PC-3 (cell line): ENCODE measurements around the gene GIN1. TPM values are rescaled to one million over a fixed set of nuclear protein-coding genes. Genes with fewer than 3 reads are reported as not detected.
"Not testable (repeated sequence)": the region's sequence is repeated elsewhere in the genome, so short reads cannot be mapped to it uniquely, and the experiment has no call there.

Source experiments
- ATAC-seq: fragments of 200-7000 bp; cut with Tn5 transposase; 2 replicates; pipeline ENCODE4 v1.9.1; 2020; ENCODE audit warnings: mild to moderate bottlenecking, moderate library complexity
- BruUV-seq: library from RNA; stranded (reverse); fragments of 400-500 nt; replicated peaks from 2 replicates; lab custom pipeline; 2021; lab: Mats Ljungman, UMichigan
- CTCF ChIA-PET: fragments of 300-600 bp; sonication (Branson Sonifier 250); formaldehyde crosslinking; loops from one replicate; lab custom pipeline; 2022; ENCODE audit warnings: antibody characterized with exemption; lab: Charles Lee
- POLR2A ChIA-PET: fragments of 300-600 bp; sonication (Branson Sonifier 250); formaldehyde crosslinking; loops from one replicate; lab custom pipeline; 2022; ENCODE audit warnings: antibody characterized with exemption; ENCODE audit not compliant: unreplicated experiment; lab: Charles Lee
- DNase-seq: peaks from one replicate; pipeline ENCODE4 v3.0.0-alpha.2; 2015
- H2AFZ ChIP-seq: fragments of 300-600 bp; sonication (generic); 2 replicates; pipeline ENCODE4 v1.6.0; 2016; ENCODE audit warnings: antibody characterized with exemption, low read length
- H3F3A ChIP-seq: fragments of 300-600 bp; sonication (generic); one replicate; pipeline ENCODE4 v1.6.0; 2017; ENCODE audit warnings: antibody characterized with exemption, low read length, control low read depth, mild to moderate bottlenecking; ENCODE audit not compliant: unreplicated experiment
- H3K27ac ChIP-seq: fragments of 300-600 bp; sonication (generic); 2 replicates; pipeline ENCODE4 v1.5.1; 2016; ENCODE audit warnings: mild to moderate bottlenecking, low read length
- H3K27me3 ChIP-seq: fragments of 300-600 bp; sonication (generic); 2 replicates; pipeline ENCODE4 v1.6.1; 2016; ENCODE audit warnings: low read length, mixed read lengths
- H3K36me3 ChIP-seq: fragments of 300-600 bp; sonication (generic); 2 replicates; pipeline ENCODE4 v1.6.1; 2016; ENCODE audit warnings: low read depth, mixed run types, low read length, mixed read lengths
- H3K4me1 ChIP-seq: fragments of 300-600 bp; sonication (generic); 2 replicates; pipeline ENCODE4 v1.5.1; 2016; ENCODE audit warnings: low read length; ENCODE audit not compliant: insufficient read depth
- H3K4me2 ChIP-seq: fragments of 300-600 bp; sonication (generic); 2 replicates; pipeline ENCODE4 v1.6.0; 2016; ENCODE audit warnings: low read length
- H3K4me3 ChIP-seq: fragments of 300-600 bp; sonication (generic); 2 replicates; pipeline ENCODE4 v1.5.1; 2016; ENCODE audit warnings: mild to moderate bottlenecking, low read length, mixed read lengths
- H3K79me2 ChIP-seq: fragments of 300-600 bp; sonication (generic); 2 replicates; pipeline ENCODE4 v1.6.1; 2017; ENCODE audit warnings: low read length, mixed read lengths
- H3K9ac ChIP-seq: fragments of 300-600 bp; sonication (generic); 2 replicates; pipeline ENCODE4 v1.6.0; 2016; ENCODE audit warnings: mild to moderate bottlenecking, low read length
- H3K9me2 ChIP-seq: fragments of 300-600 bp; sonication (generic); replicated peaks from 2 replicates; pipeline ENCODE4 v1.6.1; 2016; ENCODE audit warnings: mixed run types, low read length, mixed read lengths
- H3K9me3 ChIP-seq: fragments of 300-600 bp; sonication (generic); 2 replicates; pipeline ENCODE4 v1.6.1; 2016; ENCODE audit warnings: low read length, mixed read lengths
- H4K20me1 ChIP-seq: fragments of 300-600 bp; sonication (generic); 2 replicates; pipeline ENCODE4 v1.6.1; 2016; ENCODE audit warnings: low read length, mixed read lengths
- EZH2 ChIP-seq: fragments of 300-600 bp; sonication (generic); IDR thresholded peaks from one replicate; pipeline ENCODE4 v1.6.1; 2017; ENCODE audit warnings: antibody characterized with exemption, mild to moderate bottlenecking, low read length; ENCODE audit not compliant: unreplicated experiment
- EZH2phosphoT487 ChIP-seq: fragments of 300-600 bp; sonication (generic); IDR thresholded peaks from 2 replicates; pipeline ENCODE4 v1.6.1; 2018; ENCODE audit warnings: mild to moderate bottlenecking, antibody characterized with exemption, low read length, borderline replicate concordance
- intact Hi-C: fragments of 100-400 bp; cut with micrococcal nuclease; formaldehyde crosslinking; loops from 2 replicates; pipeline ENCODE4 v1.9.0; 2023
- total RNA-seq: library from RNA; depleted of rRNA; stranded (reverse); fragments of >200 nt; gene quantifications from 2 replicates; pipeline ENCODE4 v1.2.3, GENCODE V29; 2014
- TF ChIP-seq, protein P1 (sequence below): fragments of 300-600 bp; sonication (generic); conservative IDR thresholded peaks from 2 replicates; pipeline ENCODE4 v1.5.1; 2017; ENCODE audit warnings: antibody characterized with exemption, low read depth, mild to moderate bottlenecking, low read length

Gene GIN1
- total RNA-seq, 1 experiment from 2014 or later = 6.2 TPM

DNA sequence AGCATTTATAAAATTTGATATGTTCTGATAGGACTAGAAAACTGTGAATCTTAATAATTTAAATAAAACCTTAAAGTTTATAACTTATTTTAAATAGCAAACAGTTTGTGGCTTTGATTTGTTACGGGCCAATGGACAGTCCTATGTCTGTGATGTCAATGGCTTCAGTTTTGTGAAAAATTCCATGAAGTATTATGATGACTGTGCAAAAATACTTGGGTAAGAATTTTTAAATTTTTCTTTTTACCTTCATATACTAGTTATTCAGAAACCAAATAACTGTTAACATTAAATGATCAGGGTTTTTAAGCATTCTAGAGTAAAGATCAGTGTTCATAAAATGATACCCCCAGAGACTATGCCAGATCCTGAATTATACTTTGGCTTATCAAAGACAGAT lies 31.2 kb upstream of the GIN1 start:
- Histone ChIP-seq H3K4me2 (no peak overlapping the region), H3K9me3 (no peaks in the 10 kb centered on the region), H3F3A (no peaks in the 10 kb centered on the region), H3K4me1 (no peaks in the 10 kb centered on the region), H3K9ac (no peak overlapping the region), H2AFZ (no peak overlapping the region), H3K9me2 (no peaks in the 10 kb centered on the region), H3K27me3 (no peaks in the 10 kb centered on the region), H3K4me3 (no peak overlapping the region), H3K36me3 (peaks cover 30% of the 10 kb centered on the region), H3K79me2 (no peaks in the 10 kb centered on the region), H3K27ac (no peak overlapping the region), H4K20me1 (no peaks in the 10 kb centered on the region)
- ChIA-PET CTCF (no interaction called here), POLR2A (no interaction called here)
- no peak for DNase-seq
- no peak for TF ChIP-seq EZH2
- TF ChIP-seq, protein P1, sequence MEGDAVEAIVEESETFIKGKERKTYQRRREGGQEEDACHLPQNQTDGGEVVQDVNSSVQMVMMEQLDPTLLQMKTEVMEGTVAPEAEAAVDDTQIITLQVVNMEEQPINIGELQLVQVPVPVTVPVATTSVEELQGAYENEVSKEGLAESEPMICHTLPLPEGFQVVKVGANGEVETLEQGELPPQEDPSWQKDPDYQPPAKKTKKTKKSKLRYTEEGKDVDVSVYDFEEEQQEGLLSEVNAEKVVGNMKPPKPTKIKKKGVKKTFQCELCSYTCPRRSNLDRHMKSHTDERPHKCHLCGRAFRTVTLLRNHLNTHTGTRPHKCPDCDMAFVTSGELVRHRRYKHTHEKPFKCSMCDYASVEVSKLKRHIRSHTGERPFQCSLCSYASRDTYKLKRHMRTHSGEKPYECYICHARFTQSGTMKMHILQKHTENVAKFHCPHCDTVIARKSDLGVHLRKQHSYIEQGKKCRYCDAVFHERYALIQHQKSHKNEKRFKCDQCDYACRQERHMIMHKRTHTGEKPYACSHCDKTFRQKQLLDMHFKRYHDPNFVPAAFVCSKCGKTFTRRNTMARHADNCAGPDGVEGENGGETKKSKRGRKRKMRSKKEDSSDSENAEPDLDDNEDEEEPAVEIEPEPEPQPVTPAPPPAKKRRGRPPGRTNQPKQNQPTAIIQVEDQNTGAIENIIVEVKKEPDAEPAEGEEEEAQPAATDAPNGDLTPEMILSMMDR = no peak
- no peak for TF ChIP-seq EZH2phosphoT487
- no peak for ATAC-seq
- intact Hi-C loops = no loop called here
- BruUV-seq = no TSS peak

GRCh38 chr5:103148213-103148612 lies 28.3 kb upstream of the GIN1 start:
- H3K9ac ChIP-seq = no peak overlapping the region
- no peaks in the 10 kb centered on the region for H3K9me3 ChIP-seq
- no peak overlapping the region for H2AFZ ChIP-seq
- no peaks in the 10 kb centered on the region for H3K4me1 ChIP-seq
- H3K27ac ChIP-seq = no peak overlapping the region
- DNase-seq (no peak), ATAC-seq (no peak)
- no peaks in the 10 kb centered on the region for H3F3A ChIP-seq
- H3K9me2 ChIP-seq = no peaks in the 10 kb centered on the region
- no peak overlapping the region for H3K4me2 ChIP-seq
- no peaks in the 10 kb centered on the region for H3K27me3 ChIP-seq
- intact Hi-C loops = no loop called here
- H3K4me3 ChIP-seq = no peak overlapping the region
- no peaks in the 10 kb centered on the region for H3K79me2 ChIP-seq
- BruUV-seq = no TSS peak
- ChIA-PET POLR2A (no interaction called here), CTCF (no interaction called here)
- no peaks in the 10 kb centered on the region for H4K20me1 ChIP-seq
- no peak for TF ChIP-seq EZH2phosphoT487
- TF ChIP-seq EZH2 = no peak
- TF ChIP-seq, protein P1 = no peak
- peaks cover 14% of the 10 kb centered on the region; the same call in 1 of the 2 replicates for H3K36me3 ChIP-seq

DNA sequence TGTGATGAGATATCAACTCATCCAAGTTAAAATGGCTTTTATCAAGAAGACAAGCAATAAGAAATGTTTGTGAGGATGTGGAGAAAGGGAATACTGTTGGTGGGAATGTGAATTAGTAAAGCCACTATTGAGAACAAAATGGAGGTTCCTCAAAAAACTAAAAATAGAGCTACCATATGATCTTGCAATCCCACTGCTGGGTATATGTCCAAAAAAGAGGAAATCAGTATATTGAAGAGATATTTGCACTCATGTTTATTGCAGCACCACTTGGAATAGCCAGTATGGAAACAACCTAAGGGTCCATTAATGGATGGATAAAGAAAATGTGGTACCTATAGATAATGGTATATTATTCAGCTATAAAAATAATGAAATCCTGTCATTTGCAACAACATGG lies 25.3 kb upstream of the GIN1 start:
- H3K27me3 ChIP-seq = no peaks in the 10 kb centered on the region
- no peak overlapping the region for H3K9ac ChIP-seq
- no peak for ATAC-seq
- intact Hi-C loops = no loop called here
- no peak for TF ChIP-seq EZH2phosphoT487
- TF ChIP-seq, protein P1 = no peak
- no peak for TF ChIP-seq EZH2
- H2AFZ ChIP-seq = no peak overlapping the region
- H3K9me2 ChIP-seq = no peaks in the 10 kb centered on the region
- POLR2A ChIA-PET = no interaction called here
- H3F3A ChIP-seq = no peaks in the 10 kb centered on the region
- H4K20me1 ChIP-seq = no peaks in the 10 kb centered on the region
- no peak overlapping the region for H3K4me2 ChIP-seq
- H3K4me1 ChIP-seq = no peaks in the 10 kb centered on the region
- no peak for DNase-seq
- BruUV-seq = no TSS peak
- H3K27ac ChIP-seq = no peak overlapping the region
- CTCF ChIA-PET = interaction anchor here (1.4 kb wide), 1 partner anchor 79 kb away, joined by 3 read pairs; no protein-coding TSS in a partner anchor
- no peaks in the 10 kb centered on the region for H3K79me2 ChIP-seq
- peaks cover 1% of the 10 kb centered on the region; the same call in 1 of the 2 replicates for H3K36me3 ChIP-seq
- no peaks in the 10 kb centered on the region for H3K9me3 ChIP-seq
- H3K4me3 ChIP-seq = no peak overlapping the region

- H3K27me3 ChIP-seq, H3K4me2 ChIP-seq, POLR2A ChIA-PET, H2AFZ ChIP-seq, H3K36me3 ChIP-seq, DNase-seq, H4K20me1 ChIP-seq, H3K27ac ChIP-seq, H3K4me3 ChIP-seq, ATAC-seq, H3K9me3 ChIP-seq, intact Hi-C loops, H3K79me2 ChIP-seq, CTCF ChIA-PET, BruUV-seq, H3K9me2 ChIP-seq, H3K9ac ChIP-seq, H3K4me1 ChIP-seq: not testable (repeated sequence)
- H3F3A ChIP-seq = peaks cover 12% of the 10 kb centered on the region
Observed at GRCh38 chr5:103142132-103142531, 22.2 kb upstream of the GIN1 start.
